ENCODE measurements around the gene ZNF562. TPM values are rescaled to one million over a fixed set of nuclear protein-coding genes. Genes with fewer than 3 reads are reported as not detected.

Gene ZNF562
- total RNA-seq, 1 donor from 2014 or later = 38.2 TPM

DNA sequence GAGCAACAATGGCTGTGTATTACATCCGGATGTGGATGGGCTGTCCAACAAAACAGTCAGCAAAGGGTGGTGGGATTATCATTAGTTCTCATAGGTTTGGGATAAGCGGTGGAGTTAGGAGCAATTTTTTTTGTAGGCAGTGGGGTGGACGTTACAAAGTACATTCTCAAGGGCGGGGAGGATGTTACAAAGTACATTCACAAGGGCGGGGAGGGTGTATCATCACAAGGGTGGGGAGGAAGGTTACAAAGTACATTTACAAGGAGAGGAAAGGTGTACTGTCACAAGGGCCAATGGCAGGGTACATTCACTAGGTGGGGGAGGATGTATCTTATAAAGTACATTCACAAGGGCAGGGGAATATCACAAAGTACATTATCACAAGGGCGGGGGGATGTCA, 33.1 kb downstream of the ZNF562 start:
- Mint-ChIP-seq H3K4me3 (ENCODE audit: unreplicated experiment) (no peak overlapping the region), H3K36me3 (ENCODE audit: low read depth, unreplicated experiment) (peaks cover 23% of the 10 kb centered on the region), H3K9me3 (ENCODE audit: unreplicated experiment) (no peaks in the 10 kb centered on the region), H3K27ac (ENCODE audit: unreplicated experiment) (no peak overlapping the region), H3K4me1 (ENCODE audit: unreplicated experiment) (no peaks in the 10 kb centered on the region), H3K27me3 (ENCODE audit: unreplicated experiment) (peaks cover 9% of the 10 kb centered on the region)
- no peak for DNase-seq (ENCODE audit: low spot score)
- TF ChIP-seq, protein P1, sequence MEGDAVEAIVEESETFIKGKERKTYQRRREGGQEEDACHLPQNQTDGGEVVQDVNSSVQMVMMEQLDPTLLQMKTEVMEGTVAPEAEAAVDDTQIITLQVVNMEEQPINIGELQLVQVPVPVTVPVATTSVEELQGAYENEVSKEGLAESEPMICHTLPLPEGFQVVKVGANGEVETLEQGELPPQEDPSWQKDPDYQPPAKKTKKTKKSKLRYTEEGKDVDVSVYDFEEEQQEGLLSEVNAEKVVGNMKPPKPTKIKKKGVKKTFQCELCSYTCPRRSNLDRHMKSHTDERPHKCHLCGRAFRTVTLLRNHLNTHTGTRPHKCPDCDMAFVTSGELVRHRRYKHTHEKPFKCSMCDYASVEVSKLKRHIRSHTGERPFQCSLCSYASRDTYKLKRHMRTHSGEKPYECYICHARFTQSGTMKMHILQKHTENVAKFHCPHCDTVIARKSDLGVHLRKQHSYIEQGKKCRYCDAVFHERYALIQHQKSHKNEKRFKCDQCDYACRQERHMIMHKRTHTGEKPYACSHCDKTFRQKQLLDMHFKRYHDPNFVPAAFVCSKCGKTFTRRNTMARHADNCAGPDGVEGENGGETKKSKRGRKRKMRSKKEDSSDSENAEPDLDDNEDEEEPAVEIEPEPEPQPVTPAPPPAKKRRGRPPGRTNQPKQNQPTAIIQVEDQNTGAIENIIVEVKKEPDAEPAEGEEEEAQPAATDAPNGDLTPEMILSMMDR (IDR thresholded peaks at IDR 0.05; ENCODE audit: unreplicated experiment) = no peak

DNA sequence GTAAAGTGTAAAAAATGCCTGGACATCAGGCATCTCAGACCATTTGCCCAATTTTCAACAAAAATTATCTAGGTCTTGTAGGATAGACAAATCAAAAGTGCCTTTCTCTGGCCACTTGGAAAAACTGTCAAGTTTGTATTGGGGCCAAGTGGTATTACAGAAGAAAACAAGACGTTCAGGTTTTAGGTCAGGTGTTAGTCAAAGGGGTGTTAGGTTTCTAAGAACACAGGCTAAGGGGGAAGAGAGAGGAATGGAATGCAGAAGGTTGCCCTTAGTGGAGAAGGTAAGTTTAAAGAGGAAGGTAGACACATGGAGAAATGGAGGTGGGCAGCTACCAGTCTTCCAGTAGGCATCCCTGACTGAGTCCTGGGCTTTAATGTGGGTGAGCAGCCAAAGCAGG, 33.9 kb downstream of the ZNF562 start:
- DNase-seq (ENCODE audit: low spot score) = no peak
- peak overlapping the region; percentile 62 for H3K4me3 Mint-ChIP-seq (ENCODE audit: unreplicated experiment)
- H3K4me1 Mint-ChIP-seq (ENCODE audit: unreplicated experiment) = no peaks in the 10 kb centered on the region
- peaks cover 23% of the 10 kb centered on the region for H3K36me3 Mint-ChIP-seq (ENCODE audit: low read depth, unreplicated experiment)
- peaks cover 7% of the 10 kb centered on the region for H3K27me3 Mint-ChIP-seq (ENCODE audit: unreplicated experiment)
- TF ChIP-seq, protein P1 (IDR thresholded peaks at IDR 0.05; ENCODE audit: unreplicated experiment) = no peak
- peak overlapping the region; percentile 20 for H3K27ac Mint-ChIP-seq (ENCODE audit: unreplicated experiment)
- H3K9me3 Mint-ChIP-seq (ENCODE audit: unreplicated experiment) = no peaks in the 10 kb centered on the region

DNA sequence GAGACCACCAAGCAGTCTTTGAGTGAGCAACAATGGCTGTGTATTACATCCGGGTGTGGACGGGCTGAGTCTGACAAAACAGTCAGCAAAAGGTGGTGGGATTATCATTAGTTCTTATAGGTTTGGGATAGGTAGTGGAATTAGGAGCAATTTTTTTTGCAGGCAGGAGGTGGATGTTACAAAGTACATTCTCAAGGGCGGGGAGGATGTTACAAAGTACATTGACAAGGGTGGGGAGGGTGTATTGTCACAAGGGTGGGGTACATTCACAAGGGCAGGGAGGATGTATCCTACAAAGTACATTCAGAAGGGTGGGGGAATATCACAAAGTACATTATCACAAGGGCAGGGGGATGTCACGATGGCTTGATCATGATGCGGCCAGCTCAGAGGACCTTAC, 38.9 kb downstream of the ZNF562 start:
- H3K27ac Mint-ChIP-seq (ENCODE audit: unreplicated experiment) = no peak overlapping the region
- H3K4me3 Mint-ChIP-seq (ENCODE audit: unreplicated experiment) = no peak overlapping the region
- no peaks in the 10 kb centered on the region for H3K4me1 Mint-ChIP-seq (ENCODE audit: unreplicated experiment)
- DNase-seq (ENCODE audit: low spot score) = no peak
- peaks cover 28% of the 10 kb centered on the region for H3K36me3 Mint-ChIP-seq (ENCODE audit: low read depth, unreplicated experiment)
- H3K27me3 Mint-ChIP-seq (ENCODE audit: unreplicated experiment) = peaks cover 1% of the 10 kb centered on the region
- H3K9me3 Mint-ChIP-seq (ENCODE audit: unreplicated experiment) = no peaks in the 10 kb centered on the region
- TF ChIP-seq, protein P1 (IDR thresholded peaks at IDR 0.05; ENCODE audit: unreplicated experiment) = no peak

DNA sequence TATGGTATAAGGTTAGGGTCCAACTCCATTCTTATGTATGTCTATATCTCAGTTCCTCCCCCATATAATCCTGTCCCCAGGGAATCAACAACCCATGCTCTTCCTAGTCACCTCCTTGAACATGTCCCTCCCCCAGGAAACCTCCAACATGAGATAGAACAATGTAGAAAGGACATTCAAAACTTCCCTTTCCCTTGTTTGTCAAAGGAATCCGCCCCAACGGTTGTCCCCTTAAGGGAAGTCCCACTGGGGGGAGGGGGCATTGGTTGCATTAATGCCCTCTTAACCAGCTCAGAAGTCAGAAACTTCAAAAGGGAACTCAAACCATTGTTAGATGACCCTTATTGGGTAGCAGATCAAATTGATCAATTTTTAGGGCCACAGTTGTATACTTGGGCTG, 47.0 kb downstream of the ZNF562 start:
- no peaks in the 10 kb centered on the region for H3K9me3 Mint-ChIP-seq (ENCODE audit: unreplicated experiment)
- H3K27me3 Mint-ChIP-seq (ENCODE audit: unreplicated experiment) = no peaks in the 10 kb centered on the region
- peaks cover 23% of the 10 kb centered on the region for H3K4me1 Mint-ChIP-seq (ENCODE audit: unreplicated experiment)
- TF ChIP-seq, protein P1 (IDR thresholded peaks at IDR 0.05; ENCODE audit: unreplicated experiment) = no peak
- peak overlapping the region; percentile 95 for H3K27ac Mint-ChIP-seq (ENCODE audit: unreplicated experiment)
- H3K36me3 Mint-ChIP-seq (ENCODE audit: low read depth, unreplicated experiment) = peaks cover 20% of the 10 kb centered on the region
- peak; percentile 27 for DNase-seq (ENCODE audit: low spot score)
- H3K4me3 Mint-ChIP-seq (ENCODE audit: unreplicated experiment) = peak overlapping the region; percentile 84

DNA sequence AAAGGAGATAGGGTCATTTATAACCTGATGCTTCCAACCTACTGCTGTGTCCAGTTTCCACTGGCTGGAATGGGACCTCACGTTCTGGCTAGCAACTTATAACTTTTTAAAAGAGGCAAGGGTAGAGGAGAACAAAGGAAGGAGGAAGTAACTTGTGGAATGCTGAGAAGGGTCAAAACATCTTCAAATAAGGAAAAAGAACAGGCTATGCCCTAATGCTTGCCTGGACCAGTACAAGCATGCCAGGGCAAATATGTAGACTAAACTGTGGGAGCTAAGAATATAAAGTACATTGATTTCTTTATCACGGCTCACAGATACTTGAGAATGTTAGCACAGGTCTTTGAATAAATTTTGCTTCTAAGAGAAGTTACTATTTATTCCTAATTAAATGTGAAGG, 52.4 kb downstream of the ZNF562 start:
- peaks cover 27% of the 10 kb centered on the region for H3K4me1 Mint-ChIP-seq (ENCODE audit: unreplicated experiment)
- no peak for DNase-seq (ENCODE audit: low spot score)
- H3K4me3 Mint-ChIP-seq (ENCODE audit: unreplicated experiment) = peak overlapping the region; percentile 20
- peaks cover 22% of the 10 kb centered on the region for H3K36me3 Mint-ChIP-seq (ENCODE audit: low read depth, unreplicated experiment)
- peak overlapping the region; percentile 94 for H3K27ac Mint-ChIP-seq (ENCODE audit: unreplicated experiment)
- peaks cover 4% of the 10 kb centered on the region for H3K27me3 Mint-ChIP-seq (ENCODE audit: unreplicated experiment)
- no peaks in the 10 kb centered on the region for H3K9me3 Mint-ChIP-seq (ENCODE audit: unreplicated experiment)
- TF ChIP-seq, protein P1 (IDR thresholded peaks at IDR 0.05; ENCODE audit: unreplicated experiment) = no peak

Measured in endothelial cell (in vitro differentiated cells).